Mucosa of rectum (tissue), 2 donors: Measurements from ENCODE around the gene TUBA8.
"Not testable (repeated sequence)": the region's sequence is repeated elsewhere in the genome, so short reads cannot be mapped to it uniquely, and the experiment has no call there.

Experiments
- H3K27ac ChIP-seq, 2 donors: one replicate each; pipeline ENCODE4 v1.7.0; 2013; ENCODE audit warnings: inconsistent platforms in 2 of 2, low read depth in 2 of 2, low read length in 2 of 2
- H3K27me3 ChIP-seq, 2 donors: one replicate each; pipeline ENCODE4 v1.7.0; 2013; ENCODE audit warnings: low read length in 2 of 2; ENCODE audit not compliant: control insufficient read depth in 2 of 2, insufficient read depth in 2 of 2
- H3K36me3 ChIP-seq, 2 donors: one replicate each; pipeline ENCODE4 v1.7.0; 2013; ENCODE audit warnings: low read length in 2 of 2; ENCODE audit not compliant: control insufficient read depth in 2 of 2, insufficient read depth in 2 of 2
- H3K4me1 ChIP-seq, 2 donors: one replicate each; pipeline ENCODE4 v1.7.0; 2013; ENCODE audit warnings: low read length in 2 of 2, mild to moderate bottlenecking in 1 of 2; ENCODE audit not compliant: control insufficient read depth in 2 of 2, insufficient read depth in 2 of 2
- H3K4me3 ChIP-seq, 2 donors: one replicate each; pipeline ENCODE4 v1.7.0; 2013; ENCODE audit warnings: low read length in 2 of 2
- H3K9ac ChIP-seq, 2 donors: one replicate each; pipeline ENCODE4 v1.7.0; 2013; ENCODE audit warnings: low read length in 2 of 2, low read depth in 1 of 2, mild to moderate bottlenecking in 1 of 2
- H3K9me3 ChIP-seq, 2 donors: one replicate each; pipeline ENCODE4 v1.7.0; 2013; ENCODE audit warnings: low read length in 2 of 2; ENCODE audit not compliant: control insufficient read depth in 2 of 2
- donor health status: healthy.
- donor health status: Normal muscosa, but diverticular disease.

Gene TUBA8

GRCh38 chr22:18163843-18164242 is 53.2 kb downstream of the TUBA8 start:
- H3K9me3 ChIP-seq, H3K36me3 ChIP-seq, H3K27ac ChIP-seq, H3K4me3 ChIP-seq, H3K9ac ChIP-seq, H3K27me3 ChIP-seq, H3K4me1 ChIP-seq: not testable (repeated sequence)

- not testable (repeated sequence) for H3K9ac ChIP-seq, H3K27me3 ChIP-seq, H3K9me3 ChIP-seq, H3K36me3 ChIP-seq, H3K27ac ChIP-seq, H3K4me1 ChIP-seq, H3K4me3 ChIP-seq
Observed at GRCh38 chr22:18164584-18164983, 54.0 kb downstream of the TUBA8 start.

GRCh38 chr22:18165356-18165755 is 54.7 kb downstream of the TUBA8 start:
- H3K27me3 ChIP-seq, H3K36me3 ChIP-seq, H3K9me3 ChIP-seq, H3K27ac ChIP-seq, H3K4me1 ChIP-seq, H3K4me3 ChIP-seq, H3K9ac ChIP-seq: not testable (repeated sequence)

- not testable (repeated sequence) for H3K4me1 ChIP-seq, H3K36me3 ChIP-seq, H3K9ac ChIP-seq, H3K27me3 ChIP-seq, H3K27ac ChIP-seq, H3K9me3 ChIP-seq, H3K4me3 ChIP-seq
Observed at GRCh38 chr22:18170284-18170683, 59.7 kb downstream of the TUBA8 start.

- H3K36me3 ChIP-seq, H3K4me1 ChIP-seq, H3K4me3 ChIP-seq, H3K27ac ChIP-seq, H3K9ac ChIP-seq, H3K9me3 ChIP-seq, H3K27me3 ChIP-seq: not testable (repeated sequence)
Observed at GRCh38 chr22:18172203-18172602, 61.6 kb downstream of the TUBA8 start.

GRCh38 chr22:18172776-18173175 is 62.2 kb downstream of the TUBA8 start:
- H3K9ac ChIP-seq, H3K4me1 ChIP-seq, H3K9me3 ChIP-seq, H3K27me3 ChIP-seq, H3K4me3 ChIP-seq, H3K27ac ChIP-seq, H3K36me3 ChIP-seq: not testable (repeated sequence)

GRCh38 chr22:18173441-18173840 is 62.8 kb downstream of the TUBA8 start:
- H3K9me3 ChIP-seq, H3K4me1 ChIP-seq, H3K36me3 ChIP-seq, H3K27me3 ChIP-seq, H3K27ac ChIP-seq, H3K9ac ChIP-seq, H3K4me3 ChIP-seq: not testable (repeated sequence)
